SK-N-DZ (cell line): ENCODE measurements around the gene JAK3. TPM values are rescaled to one million over a fixed set of nuclear protein-coding genes. Genes with fewer than 3 reads are reported as not detected.
"Not testable (repeated sequence)": the region's sequence is repeated elsewhere in the genome, so short reads cannot be mapped to it uniquely, and the experiment has no call there.

Source experiments
- DNase-seq: peaks from one replicate; pipeline ENCODE4 v3.0.0-alpha.2; 2015; ENCODE audit warnings: low spot score
- polyA plus RNA-seq, 2 experiments: library from polyadenylated mRNA; depleted of rRNA; stranded (reverse); fragments of >200 nt; gene quantifications; 2 replicates each; pipeline ENCODE4 v1.2.3, GENCODE V29; 2014

JAK3 gene
- polyA plus RNA-seq (2014; cell fraction: cytosol; rRNA removed), result 0.07 and 0.13 TPM in 2 replicates
- polyA plus RNA-seq (2014; cell fraction: nucleus; rRNA removed), result 0.32 and 0.50 TPM in 2 replicates

- peak; percentile 78 for DNase-seq
Measured at GRCh38 chr19:17847538-17848366, at the start of gene JAK3. TSS of gene JAK3 (minus strand) at chr19:17847982. CDS start at chr19:17844417, 3,565 bp downstream.

- no peak for DNase-seq
Measured at GRCh38 chr19:17893766-17894165, 46.0 kb upstream of the JAK3 start.

- no peak for DNase-seq
Measured at GRCh38 chr19:17889609-17890214, 41.9 kb upstream of the JAK3 start.

GRCh38 chr19:17888260-17888659, 40.5 kb upstream of the JAK3 start:
- DNase-seq, result no peak

GRCh38 chr19:17887221-17887620, 39.4 kb upstream of the JAK3 start:
- not testable (repeated sequence) for DNase-seq

GRCh38 chr19:17886515-17886914, 38.7 kb upstream of the JAK3 start:
- no peak for DNase-seq

GRCh38 chr19:17883627-17884410, 36.0 kb upstream of the JAK3 start:
- DNase-seq, result no peak

GRCh38 chr19:17881701-17882100, 33.9 kb upstream of the JAK3 start:
- no peak for DNase-seq

GRCh38 chr19:17879466-17879865, 31.7 kb upstream of the JAK3 start:
- no peak for DNase-seq

GRCh38 chr19:17877696-17878095, 29.9 kb upstream of the JAK3 start:
- no peak for DNase-seq

GRCh38 chr19:17874758-17875135, 27.0 kb upstream of the JAK3 start:
- DNase-seq, result no peak

- peak; percentile 50 for DNase-seq
Measured at GRCh38 chr19:17873786-17874757, 26.3 kb upstream of the JAK3 start.

GRCh38 chr19:17872251-17873001, 24.6 kb upstream of the JAK3 start:
- no peak for DNase-seq

GRCh38 chr19:17871878-17872250, 24.1 kb upstream of the JAK3 start, which contains the start of gene SLC5A5:
TSS of gene SLC5A5 (plus strand) at chr19:17871945. CDS start at chr19:17872320, 375 bp downstream.
- DNase-seq, result no peak

- no peak for DNase-seq
Measured at GRCh38 chr19:17871032-17871877, 23.5 kb upstream of the JAK3 start.

GRCh38 chr19:17869114-17869608, 21.4 kb upstream of the JAK3 start:
- DNase-seq, result no peak

- no peak for DNase-seq
Measured at GRCh38 chr19:17868669-17869068, 20.9 kb upstream of the JAK3 start.

GRCh38 chr19:17866964-17867486, 19.2 kb upstream of the JAK3 start:
- DNase-seq, result no peak
